Karpas-422 (cell line): ENCODE measurements around the gene IER5L. TPM values are rescaled to one million over a fixed set of nuclear protein-coding genes. Genes with fewer than 3 reads are reported as not detected.
A peak's percentile ranks its signal among the peaks of the same experiment; 100 is the strongest.

Experiments used
- DNase-seq: peaks from one replicate; pipeline ENCODE4 v3.0.0-alpha.2; 2015
- H2AFZ ChIP-seq: fragments of 200-600 bp; sonication (generic); 2 replicates; pipeline ENCODE4 v1.6.1; 2014; ENCODE audit warnings: antibody characterized with exemption, low read length, mixed read lengths
- H3K27ac ChIP-seq: fragments of 200-600 bp; sonication (generic); 2 replicates; pipeline ENCODE4 v1.5.1; 2014; ENCODE audit warnings: mild to moderate bottlenecking, low read length, moderate library complexity
- H3K27me3 ChIP-seq: fragments of 200-600 bp; sonication (generic); 2 replicates; pipeline ENCODE4 v1.6.1; 2014; ENCODE audit warnings: low read length, mixed read lengths
- H3K36me3 ChIP-seq: fragments of 200-600 bp; sonication (generic); 2 replicates; pipeline ENCODE4 v1.6.1; 2014; ENCODE audit warnings: low read length, mixed read lengths; ENCODE audit not compliant: insufficient read depth
- H3K4me1 ChIP-seq: fragments of 200-600 bp; sonication (generic); 2 replicates; pipeline ENCODE4 v1.6.1; 2014; ENCODE audit warnings: mild to moderate bottlenecking, low read length, mixed read lengths
- H3K4me2 ChIP-seq: fragments of 200-600 bp; sonication (generic); 2 replicates; pipeline ENCODE4 v1.6.1; 2014; ENCODE audit warnings: low read length, low read depth, mild to moderate bottlenecking; ENCODE audit not compliant: poor library complexity, severe bottlenecking
- H3K4me3 ChIP-seq: fragments of 200-600 bp; sonication (generic); 2 replicates; pipeline ENCODE4 v1.5.1; 2014; ENCODE audit warnings: mild to moderate bottlenecking, antibody characterized with exemption, low read length, mixed read lengths
- H3K79me2 ChIP-seq: fragments of 200-600 bp; sonication (generic); 2 replicates; pipeline ENCODE4 v1.6.1; 2014; ENCODE audit warnings: mild to moderate bottlenecking, low read length, mixed read lengths
- H3K9ac ChIP-seq: fragments of 200-600 bp; sonication (generic); 2 replicates; pipeline ENCODE4 v1.6.0; 2014; ENCODE audit warnings: low read length
- H3K9me2 ChIP-seq: fragments of 200-600 bp; sonication (generic), shearing (Covaris generic); replicated peaks from 2 replicates; pipeline ENCODE4 v1.6.0; 2014; ENCODE audit warnings: mild to moderate bottlenecking, low read length, moderate library complexity; ENCODE audit not compliant: insufficient read depth
- H3K9me3 ChIP-seq: fragments of 300-700, 200-600 bp; sonication (generic); 2 replicates; pipeline ENCODE4 v1.6.1; 2014; ENCODE audit warnings: low read length, mixed read lengths
- H4K20me1 ChIP-seq: fragments of 200-600 bp; sonication (generic); 2 replicates; pipeline ENCODE4 v1.6.1; 2014; ENCODE audit warnings: mild to moderate bottlenecking, antibody characterized with exemption, low read length, low read depth; ENCODE audit not compliant: insufficient read depth
- total RNA-seq: library from RNA; depleted of rRNA; stranded (reverse); fragments of >200 nt; shearing (Covaris generic); gene quantifications from 2 replicates; pipeline ENCODE4 v1.2.3, GENCODE V29; 2014; ENCODE audit warnings: low replicate concordance; rRNA removed

The IER5L gene
- total RNA-seq, result 0.48 and 2.3 TPM in 2 replicates

- peak within 1 kb of the TSS; percentile 79; the same call in 1 of the 2 replicates for H2AFZ ChIP-seq
- H3K9me3 ChIP-seq, result no peaks in the 10 kb centered on the region
- no peaks in the 10 kb centered on the region for H3K36me3 ChIP-seq
- peaks cover 6% of the 10 kb centered on the region; the same call in 1 of the 2 replicates for H4K20me1 ChIP-seq
- no peaks in the 10 kb centered on the region for H3K9me2 ChIP-seq
- H3K4me2 ChIP-seq, result peak within 1 kb of the TSS; percentile 97
- H3K9ac ChIP-seq, result peak within 1 kb of the TSS; percentile 65
- H3K4me3 ChIP-seq, result peak within 1 kb of the TSS; percentile 74
- peaks cover 46% of the 10 kb centered on the region for H3K4me1 ChIP-seq
- no peak within 1 kb of the TSS for H3K27ac ChIP-seq
- peak; percentile 98 for DNase-seq
- H3K27me3 ChIP-seq, result no peaks in the 10 kb centered on the region; the same call in 1 of the 2 replicates
- H3K79me2 ChIP-seq, result no peaks in the 10 kb centered on the region
Measured at GRCh38 chr9:129177791-129178567, at the start of gene IER5L. Gene IER5L, minus strand, starts transcription at chr9:129178261. Its CDS starts 209 bp downstream, at chr9:129178052.

GRCh38 chr9:129227843-129228189, 49.8 kb upstream of the IER5L start:
- Histone ChIP-seq H3K9me2 (no peaks in the 10 kb centered on the region), H3K4me1 (no peaks in the 10 kb centered on the region; the same call in 1 of the 2 replicates), H3K9me3 (no peaks in the 10 kb centered on the region), H3K4me2 (no peak overlapping the region), H4K20me1 (no peaks in the 10 kb centered on the region), H3K27ac (no peak overlapping the region), H3K9ac (no peak overlapping the region), H3K79me2 (no peaks in the 10 kb centered on the region), H3K4me3 (no peak overlapping the region), H2AFZ (no peak overlapping the region), H3K27me3 (no peaks in the 10 kb centered on the region), H3K36me3 (no peaks in the 10 kb centered on the region)
- no peak for DNase-seq

- peaks cover 10% of the 10 kb centered on the region for H3K4me1 ChIP-seq
- no peaks in the 10 kb centered on the region for H3K27me3 ChIP-seq
- H3K27ac ChIP-seq, result no peak overlapping the region
- H4K20me1 ChIP-seq, result no peaks in the 10 kb centered on the region
- no peak for DNase-seq
- no peak overlapping the region for H3K4me3 ChIP-seq
- H2AFZ ChIP-seq, result no peak overlapping the region
- no peaks in the 10 kb centered on the region for H3K36me3 ChIP-seq
- no peaks in the 10 kb centered on the region for H3K9me3 ChIP-seq
- H3K9me2 ChIP-seq, result no peaks in the 10 kb centered on the region
- H3K4me2 ChIP-seq, result no peak overlapping the region
- no peaks in the 10 kb centered on the region for H3K79me2 ChIP-seq
- no peak overlapping the region for H3K9ac ChIP-seq
Measured at GRCh38 chr9:129225815-129226214, 47.8 kb upstream of the IER5L start.

DNA sequence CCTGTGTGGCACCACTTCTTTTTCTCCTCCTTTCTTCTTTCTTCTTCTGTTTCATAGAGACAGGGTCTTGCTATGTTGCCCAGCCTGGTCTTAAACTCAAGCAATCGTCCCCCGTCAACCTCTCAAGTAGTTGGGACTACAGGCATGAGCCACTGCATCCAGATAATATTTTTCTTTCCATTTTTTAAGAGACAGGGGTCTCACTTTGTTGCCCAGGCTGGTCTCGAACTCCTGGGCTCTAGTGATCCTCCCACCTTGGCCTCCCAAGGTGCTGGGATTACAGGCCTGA, 47.4 kb upstream of the IER5L start:
- H2AFZ ChIP-seq, result no peak overlapping the region
- H3K9ac ChIP-seq, result no peak overlapping the region
- no peaks in the 10 kb centered on the region for H3K36me3 ChIP-seq
- H3K4me2 ChIP-seq, result no peak overlapping the region
- H4K20me1 ChIP-seq, result no peaks in the 10 kb centered on the region
- peaks cover 11% of the 10 kb centered on the region for H3K4me1 ChIP-seq
- no peak overlapping the region for H3K4me3 ChIP-seq
- DNase-seq, result no peak
- H3K9me2 ChIP-seq, result no peaks in the 10 kb centered on the region
- H3K9me3 ChIP-seq, result no peaks in the 10 kb centered on the region
- H3K79me2 ChIP-seq, result no peaks in the 10 kb centered on the region
- no peaks in the 10 kb centered on the region for H3K27me3 ChIP-seq
- H3K27ac ChIP-seq, result no peak overlapping the region

- H3K4me1 ChIP-seq, result peaks cover 11% of the 10 kb centered on the region
- DNase-seq, result no peak
Measured at GRCh38 chr9:129224618-129225489, 46.8 kb upstream of the IER5L start.

GRCh38 chr9:129223551-129224208, 45.6 kb upstream of the IER5L start:
- no peak overlapping the region for H3K4me2 ChIP-seq

More at GRCh38 chr9:129224618-129225489, 46.8 kb upstream of the IER5L start:
- no peaks in the 10 kb centered on the region for H3K27me3 ChIP-seq
- no peak overlapping the region for H3K9ac ChIP-seq
- H4K20me1 ChIP-seq, result no peaks in the 10 kb centered on the region
- no peaks in the 10 kb centered on the region for H3K9me3 ChIP-seq
- no peaks in the 10 kb centered on the region for H3K79me2 ChIP-seq
- H3K27ac ChIP-seq, result no peak overlapping the region
- H3K4me2 ChIP-seq, result no peak overlapping the region
- H3K9me2 ChIP-seq, result no peaks in the 10 kb centered on the region
- no peak overlapping the region for H3K4me3 ChIP-seq
- no peak overlapping the region for H2AFZ ChIP-seq
- no peaks in the 10 kb centered on the region for H3K36me3 ChIP-seq

DNA sequence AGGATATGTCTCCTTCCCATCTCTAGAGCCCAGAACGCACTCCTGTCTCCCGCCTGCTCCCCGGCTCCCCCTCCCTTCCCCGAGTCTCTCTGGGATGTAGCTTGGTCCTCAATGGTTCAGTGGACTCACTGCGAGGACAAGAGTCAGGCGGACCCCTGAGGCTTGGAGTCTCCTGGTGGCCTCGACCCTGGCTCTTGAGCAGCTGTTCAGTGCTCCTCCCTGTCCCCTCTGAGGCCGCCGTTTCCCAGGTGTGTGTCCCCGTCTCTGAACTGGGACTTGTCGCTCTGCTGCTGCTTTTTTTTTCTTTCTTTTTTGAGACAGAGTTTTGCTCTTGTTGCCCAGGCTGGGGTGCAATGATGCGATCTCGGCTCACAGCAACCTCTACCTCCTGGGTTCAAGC, 44.8 kb upstream of the IER5L start:
- no peaks in the 10 kb centered on the region for H3K9me2 ChIP-seq
- no peak overlapping the region for H2AFZ ChIP-seq
- H3K27ac ChIP-seq, result no peak overlapping the region
- no peaks in the 10 kb centered on the region for H3K27me3 ChIP-seq
- no peak overlapping the region for H3K4me2 ChIP-seq
- peaks cover 11% of the 10 kb centered on the region for H3K4me1 ChIP-seq
- no peaks in the 10 kb centered on the region for H3K36me3 ChIP-seq
- H3K9me3 ChIP-seq, result no peaks in the 10 kb centered on the region
- no peak overlapping the region for H3K4me3 ChIP-seq
- no peak for DNase-seq
- no peak overlapping the region for H3K9ac ChIP-seq
- H3K79me2 ChIP-seq, result no peaks in the 10 kb centered on the region
- no peaks in the 10 kb centered on the region for H4K20me1 ChIP-seq

More at GRCh38 chr9:129223551-129224208, 45.6 kb upstream of the IER5L start:
- peaks cover 11% of the 10 kb centered on the region for H3K4me1 ChIP-seq
- H4K20me1 ChIP-seq, result no peaks in the 10 kb centered on the region
- no peaks in the 10 kb centered on the region for H3K9me2 ChIP-seq
- no peak for DNase-seq
- H3K4me3 ChIP-seq, result no peak overlapping the region
- no peak overlapping the region for H3K9ac ChIP-seq
- no peak overlapping the region for H2AFZ ChIP-seq
- H3K36me3 ChIP-seq, result no peaks in the 10 kb centered on the region
- H3K27ac ChIP-seq, result no peak overlapping the region
- no peaks in the 10 kb centered on the region for H3K79me2 ChIP-seq
- no peaks in the 10 kb centered on the region for H3K9me3 ChIP-seq
- H3K27me3 ChIP-seq, result no peaks in the 10 kb centered on the region
